ENCODE results near the gene RHOH.

Gene RHOH

GRCh38 chr4:40225497-40225896 is 28.7 kb downstream of the RHOH start (continued):
- TF ChIP-seq, protein P1, sequence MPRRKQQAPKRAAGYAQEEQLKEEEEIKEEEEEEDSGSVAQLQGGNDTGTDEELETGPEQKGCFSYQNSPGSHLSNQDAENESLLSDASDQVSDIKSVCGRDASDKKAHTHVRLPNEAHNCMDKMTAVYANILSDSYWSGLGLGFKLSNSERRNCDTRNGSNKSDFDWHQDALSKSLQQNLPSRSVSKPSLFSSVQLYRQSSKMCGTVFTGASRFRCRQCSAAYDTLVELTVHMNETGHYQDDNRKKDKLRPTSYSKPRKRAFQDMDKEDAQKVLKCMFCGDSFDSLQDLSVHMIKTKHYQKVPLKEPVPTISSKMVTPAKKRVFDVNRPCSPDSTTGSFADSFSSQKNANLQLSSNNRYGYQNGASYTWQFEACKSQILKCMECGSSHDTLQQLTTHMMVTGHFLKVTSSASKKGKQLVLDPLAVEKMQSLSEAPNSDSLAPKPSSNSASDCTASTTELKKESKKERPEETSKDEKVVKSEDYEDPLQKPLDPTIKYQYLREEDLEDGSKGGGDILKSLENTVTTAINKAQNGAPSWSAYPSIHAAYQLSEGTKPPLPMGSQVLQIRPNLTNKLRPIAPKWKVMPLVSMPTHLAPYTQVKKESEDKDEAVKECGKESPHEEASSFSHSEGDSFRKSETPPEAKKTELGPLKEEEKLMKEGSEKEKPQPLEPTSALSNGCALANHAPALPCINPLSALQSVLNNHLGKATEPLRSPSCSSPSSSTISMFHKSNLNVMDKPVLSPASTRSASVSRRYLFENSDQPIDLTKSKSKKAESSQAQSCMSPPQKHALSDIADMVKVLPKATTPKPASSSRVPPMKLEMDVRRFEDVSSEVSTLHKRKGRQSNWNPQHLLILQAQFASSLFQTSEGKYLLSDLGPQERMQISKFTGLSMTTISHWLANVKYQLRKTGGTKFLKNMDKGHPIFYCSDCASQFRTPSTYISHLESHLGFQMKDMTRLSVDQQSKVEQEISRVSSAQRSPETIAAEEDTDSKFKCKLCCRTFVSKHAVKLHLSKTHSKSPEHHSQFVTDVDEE (CRISPR knock-in tag; IDR thresholded peaks at IDR 0.05) = no peak
- TF ChIP-seq TOX (CRISPR knock-in tag; IDR thresholded peaks at IDR 0.05; ENCODE audit: borderline replicate concordance) (no peak), OSR1 (CRISPR knock-in tag; IDR thresholded peaks at IDR 0.05) (no peak), CSDC2 (CRISPR knock-in tag; IDR thresholded peaks at IDR 0.05) (no peak), SNAI2 (CRISPR knock-in tag; IDR thresholded peaks at IDR 0.05) (no peak)

DNA sequence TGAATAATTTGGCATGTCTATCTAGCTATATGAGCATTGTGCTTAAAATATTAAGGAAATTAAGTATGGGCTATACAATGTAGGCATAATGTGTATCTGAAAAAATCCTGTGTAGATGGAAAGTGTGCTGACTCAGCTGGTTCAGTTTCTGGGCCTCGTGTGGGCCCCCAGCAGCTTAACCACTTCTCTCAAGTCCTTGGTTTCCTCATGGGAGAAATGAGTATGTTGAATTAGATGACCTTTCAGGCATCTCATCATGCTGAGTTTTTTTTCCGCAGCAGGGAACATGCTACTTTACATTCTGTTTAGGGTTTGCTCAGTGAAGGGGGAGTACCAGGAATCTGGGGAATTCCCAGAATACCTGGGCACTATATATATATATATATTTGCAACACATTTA is 30.5 kb downstream of the RHOH start:
- ATAC-seq = no peak
- TF ChIP-seq ARNTL (CRISPR knock-in tag; IDR thresholded peaks at IDR 0.05; ENCODE audit: borderline replicate concordance, low read depth) (no peak), OSR1 (CRISPR knock-in tag; IDR thresholded peaks at IDR 0.05) (no peak), TOX (CRISPR knock-in tag; IDR thresholded peaks at IDR 0.05; ENCODE audit: borderline replicate concordance) (no peak)
- TF ChIP-seq, protein P2, sequence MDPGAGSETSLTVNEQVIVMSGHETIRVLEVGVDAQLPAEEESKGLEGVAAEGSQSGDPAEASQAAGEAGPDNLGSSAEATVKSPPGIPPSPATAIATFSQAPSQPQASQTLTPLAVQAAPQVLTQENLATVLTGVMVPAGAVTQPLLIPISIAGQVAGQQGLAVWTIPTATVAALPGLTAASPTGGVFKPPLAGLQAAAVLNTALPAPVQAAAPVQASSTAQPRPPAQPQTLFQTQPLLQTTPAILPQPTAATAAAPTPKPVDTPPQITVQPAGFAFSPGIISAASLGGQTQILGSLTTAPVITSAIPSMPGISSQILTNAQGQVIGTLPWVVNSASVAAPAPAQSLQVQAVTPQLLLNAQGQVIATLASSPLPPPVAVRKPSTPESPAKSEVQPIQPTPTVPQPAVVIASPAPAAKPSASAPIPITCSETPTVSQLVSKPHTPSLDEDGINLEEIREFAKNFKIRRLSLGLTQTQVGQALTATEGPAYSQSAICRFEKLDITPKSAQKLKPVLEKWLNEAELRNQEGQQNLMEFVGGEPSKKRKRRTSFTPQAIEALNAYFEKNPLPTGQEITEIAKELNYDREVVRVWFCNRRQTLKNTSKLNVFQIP (CRISPR knock-in tag; IDR thresholded peaks at IDR 0.05; ENCODE audit: borderline replicate concordance, low read depth) = no peak

- peak; percentile 44; the same call in 1 of the 3 replicates for ATAC-seq
Observed at GRCh38 chr4:40228497-40229365, 31.9 kb downstream of the RHOH start.

GRCh38 chr4:40231316-40231863 is 34.6 kb downstream of the RHOH start:
- no peak for ATAC-seq
- TF ChIP-seq ZNF565 (CRISPR knock-in tag; conservative IDR thresholded peaks at IDR 0.05; ENCODE audit: low read depth) = no peak
- no peak for TF ChIP-seq RARB (CRISPR knock-in tag; IDR thresholded peaks at IDR 0.05)
- TF ChIP-seq BACH2 (CRISPR knock-in tag; IDR thresholded peaks at IDR 0.05; ENCODE audit: borderline replicate concordance) = no peak
- no peak for TF ChIP-seq CSDC2 (CRISPR knock-in tag; IDR thresholded peaks at IDR 0.05)
- TF ChIP-seq TCF4 (CRISPR knock-in tag; IDR thresholded peaks at IDR 0.05; ENCODE audit: borderline replicate concordance) = no peak
- no peak for TF ChIP-seq PPARA (CRISPR knock-in tag; IDR thresholded peaks at IDR 0.05; ENCODE audit: borderline replicate concordance)
- no peak for TF ChIP-seq SNAI2 (CRISPR knock-in tag; IDR thresholded peaks at IDR 0.05)
- TF ChIP-seq, protein P1 (CRISPR knock-in tag; IDR thresholded peaks at IDR 0.05) = no peak
- no peak for TF ChIP-seq ZNF8 (CRISPR knock-in tag; IDR thresholded peaks at IDR 0.05)
- TF ChIP-seq ARNTL (CRISPR knock-in tag; IDR thresholded peaks at IDR 0.05; ENCODE audit: borderline replicate concordance, low read depth) = no peak
- TF ChIP-seq GLIS3 (CRISPR knock-in tag; IDR thresholded peaks at IDR 0.05) = no peak
- TF ChIP-seq ESRRG (CRISPR knock-in tag; IDR thresholded peaks at IDR 0.05) = no peak

More at GRCh38 chr4:40228497-40229365, 31.9 kb downstream of the RHOH start:
- TF ChIP-seq TOX (CRISPR knock-in tag; IDR thresholded peaks at IDR 0.05; ENCODE audit: borderline replicate concordance) = no peak
- TF ChIP-seq OSR1 (CRISPR knock-in tag; IDR thresholded peaks at IDR 0.05) = no peak
- TF ChIP-seq ZNF70 (CRISPR knock-in tag; IDR thresholded peaks at IDR 0.05) = no peak
- TF ChIP-seq, protein P3, sequence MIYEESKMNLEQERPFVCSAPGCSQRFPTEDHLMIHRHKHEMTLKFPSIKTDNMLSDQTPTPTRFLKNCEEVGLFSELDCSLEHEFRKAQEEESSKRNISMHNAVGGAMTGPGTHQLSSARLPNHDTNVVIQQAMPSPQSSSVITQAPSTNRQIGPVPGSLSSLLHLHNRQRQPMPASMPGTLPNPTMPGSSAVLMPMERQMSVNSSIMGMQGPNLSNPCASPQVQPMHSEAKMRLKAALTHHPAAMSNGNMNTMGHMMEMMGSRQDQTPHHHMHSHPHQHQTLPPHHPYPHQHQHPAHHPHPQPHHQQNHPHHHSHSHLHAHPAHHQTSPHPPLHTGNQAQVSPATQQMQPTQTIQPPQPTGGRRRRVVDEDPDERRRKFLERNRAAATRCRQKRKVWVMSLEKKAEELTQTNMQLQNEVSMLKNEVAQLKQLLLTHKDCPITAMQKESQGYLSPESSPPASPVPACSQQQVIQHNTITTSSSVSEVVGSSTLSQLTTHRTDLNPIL (CRISPR knock-in tag; IDR thresholded peaks at IDR 0.05; ENCODE audit: low read depth) = no peak
- TF ChIP-seq, protein P4, sequence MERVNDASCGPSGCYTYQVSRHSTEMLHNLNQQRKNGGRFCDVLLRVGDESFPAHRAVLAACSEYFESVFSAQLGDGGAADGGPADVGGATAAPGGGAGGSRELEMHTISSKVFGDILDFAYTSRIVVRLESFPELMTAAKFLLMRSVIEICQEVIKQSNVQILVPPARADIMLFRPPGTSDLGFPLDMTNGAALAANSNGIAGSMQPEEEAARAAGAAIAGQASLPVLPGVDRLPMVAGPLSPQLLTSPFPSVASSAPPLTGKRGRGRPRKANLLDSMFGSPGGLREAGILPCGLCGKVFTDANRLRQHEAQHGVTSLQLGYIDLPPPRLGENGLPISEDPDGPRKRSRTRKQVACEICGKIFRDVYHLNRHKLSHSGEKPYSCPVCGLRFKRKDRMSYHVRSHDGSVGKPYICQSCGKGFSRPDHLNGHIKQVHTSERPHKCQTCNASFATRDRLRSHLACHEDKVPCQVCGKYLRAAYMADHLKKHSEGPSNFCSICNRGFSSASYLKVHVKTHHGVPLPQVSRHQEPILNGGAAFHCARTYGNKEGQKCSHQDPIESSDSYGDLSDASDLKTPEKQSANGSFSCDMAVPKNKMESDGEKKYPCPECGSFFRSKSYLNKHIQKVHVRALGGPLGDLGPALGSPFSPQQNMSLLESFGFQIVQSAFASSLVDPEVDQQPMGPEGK (CRISPR knock-in tag; IDR thresholded peaks at IDR 0.05; ENCODE audit: borderline replicate concordance) = no peak
- no peak for TF ChIP-seq CSRNP3 (CRISPR knock-in tag; IDR thresholded peaks at IDR 0.05)

Data from SK-N-SH treated with all-trans-retinoic acid at 6 μM for 48 hours (cell line).